HG02938 (cell line): ENCODE measurements around the gene C1orf167.

Experiments used
- ATAC-seq: cut with Tn5 transposase; IDR thresholded peaks from one replicate; pipeline ENCODE4 v1.9.1; 2021; ENCODE audit warnings: mild to moderate bottlenecking, moderate library complexity; ENCODE audit not compliant: unreplicated experiment

The C1orf167 gene

GRCh38 chr1:11784256-11784992, 22.4 kb downstream of the C1orf167 start:
- no peak for ATAC-seq

GRCh38 chr1:11784993-11785769, 23.2 kb downstream of the C1orf167 start:
- no peak for ATAC-seq

- ATAC-seq, result no peak
These were observed 24.2 kb downstream of the C1orf167 start for GRCh38 chr1:11786168-11786567.

- ATAC-seq, result no peak
These were observed 25.3 kb downstream of the C1orf167 start for GRCh38 chr1:11787251-11787803.

- ATAC-seq, result no peak
These were observed 25.9 kb downstream of the C1orf167 start for GRCh38 chr1:11787804-11788436.

- no peak for ATAC-seq
These were observed 26.6 kb downstream of the C1orf167 start for GRCh38 chr1:11788549-11789053.

GRCh38 chr1:11789126-11790067, 27.4 kb downstream of the C1orf167 start:
- no peak for ATAC-seq

- no peak for ATAC-seq
These were observed 28.3 kb downstream of the C1orf167 start for GRCh38 chr1:11790101-11790879.

GRCh38 chr1:11790880-11791715, 29.1 kb downstream of the C1orf167 start:
- no peak for ATAC-seq

- ATAC-seq, result no peak
These were observed 30.1 kb downstream of the C1orf167 start for GRCh38 chr1:11792106-11792505.

- ATAC-seq, result no peak
These were observed 31.8 kb downstream of the C1orf167 start for GRCh38 chr1:11793819-11794218.

GRCh38 chr1:11794446-11795237, 32.6 kb downstream of the C1orf167 start:
- no peak for ATAC-seq

GRCh38 chr1:11795238-11795890, 33.4 kb downstream of the C1orf167 start:
- ATAC-seq, result no peak

GRCh38 chr1:11796036-11796828, 34.2 kb downstream of the C1orf167 start:
- no peak for ATAC-seq

GRCh38 chr1:11797525-11798216, 35.7 kb downstream of the C1orf167 start:
- no peak for ATAC-seq

GRCh38 chr1:11799099-11799498, 37.1 kb downstream of the C1orf167 start:
- ATAC-seq, result no peak
